CD4-positive, alpha-beta T cell treated with Interleukin-17A for 4 hours (primary cell): ENCODE measurements around the gene PARS2.

ENCODE experiments used
- DNase-seq: peaks from one replicate; pipeline ENCODE4 v3.0.0-alpha.2; 2020; ENCODE audit warnings: mixed read lengths

PARS2 gene

DNA sequence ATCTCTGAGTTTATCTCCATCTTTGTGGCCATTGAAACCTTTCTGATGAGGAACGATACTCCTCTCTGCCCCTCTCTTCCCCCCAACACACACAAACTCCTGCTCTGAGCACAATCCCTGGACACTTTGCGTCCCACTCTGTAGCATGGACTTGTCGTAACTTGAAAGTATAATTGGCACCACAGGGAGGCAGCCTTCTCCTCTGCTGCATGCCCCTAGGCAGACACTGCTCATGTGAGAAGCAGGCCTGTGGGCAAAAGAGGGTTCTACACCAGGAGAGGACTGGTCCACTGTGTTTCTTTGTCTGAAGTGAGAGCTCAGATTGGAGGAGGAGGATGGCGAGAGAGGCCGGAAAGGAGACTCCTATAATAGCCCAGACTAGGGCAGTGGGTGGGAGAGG, 3.8 kb upstream of the PARS2 start:
- no peak for DNase-seq

DNA sequence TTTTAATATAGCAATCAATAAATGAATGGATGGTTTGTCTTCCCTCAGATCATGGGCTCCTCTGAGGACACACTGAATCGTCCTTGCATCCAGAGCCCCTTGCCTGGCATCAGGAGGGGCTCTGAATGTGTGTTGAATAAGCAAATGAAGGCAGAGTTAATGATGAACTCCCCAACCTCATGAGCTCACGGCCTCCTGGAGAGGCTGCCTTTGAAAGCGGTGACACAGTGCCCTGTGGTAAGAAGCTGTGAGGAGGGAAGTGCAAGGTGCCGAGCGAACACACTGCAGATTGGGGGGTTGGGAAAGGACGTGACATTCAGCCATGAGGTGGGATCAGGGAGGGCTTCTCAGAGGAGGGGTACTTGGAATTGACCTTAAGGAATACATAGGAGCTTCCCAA, 3.2 kb upstream of the PARS2 start:
- no peak for DNase-seq

- no peak for DNase-seq
Observed at GRCh38 chr1:54766726-54767125, 2.4 kb upstream of the PARS2 start.

DNA sequence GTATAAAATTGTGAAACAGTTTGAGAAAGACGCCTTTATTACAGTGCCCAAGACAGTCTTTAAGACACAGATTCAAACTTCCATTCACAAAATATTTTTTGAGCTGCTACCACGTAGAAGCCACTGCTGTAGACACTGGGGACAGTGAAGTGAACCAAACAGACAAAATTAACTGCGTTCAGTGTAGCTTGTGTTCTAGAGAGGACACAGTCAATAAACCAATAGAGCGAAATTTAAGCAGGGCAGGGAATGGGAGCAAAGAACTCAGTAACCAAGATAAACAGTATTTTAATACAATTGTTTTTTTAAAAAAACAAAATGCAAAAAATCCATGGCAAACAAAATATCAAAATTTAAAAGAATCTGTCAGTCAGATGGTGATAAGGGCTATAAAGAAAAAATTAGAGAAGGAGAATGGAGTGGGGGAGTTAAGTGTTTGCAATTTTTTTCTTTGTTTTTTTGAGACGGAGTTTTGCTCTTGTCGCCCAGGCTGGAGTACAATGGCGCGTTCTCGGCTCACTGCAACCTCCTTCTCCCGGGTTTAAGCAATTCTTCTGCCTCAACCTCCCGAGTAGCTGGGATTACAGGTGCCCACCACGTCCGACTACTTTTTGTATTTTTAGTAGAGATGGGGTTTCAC, 719 bp upstream of the PARS2 start:
- no peak for DNase-seq

- peak; percentile 17 for DNase-seq
Observed at GRCh38 chr1:54763816-54764132, 549 bp downstream of the PARS2 start.

DNA sequence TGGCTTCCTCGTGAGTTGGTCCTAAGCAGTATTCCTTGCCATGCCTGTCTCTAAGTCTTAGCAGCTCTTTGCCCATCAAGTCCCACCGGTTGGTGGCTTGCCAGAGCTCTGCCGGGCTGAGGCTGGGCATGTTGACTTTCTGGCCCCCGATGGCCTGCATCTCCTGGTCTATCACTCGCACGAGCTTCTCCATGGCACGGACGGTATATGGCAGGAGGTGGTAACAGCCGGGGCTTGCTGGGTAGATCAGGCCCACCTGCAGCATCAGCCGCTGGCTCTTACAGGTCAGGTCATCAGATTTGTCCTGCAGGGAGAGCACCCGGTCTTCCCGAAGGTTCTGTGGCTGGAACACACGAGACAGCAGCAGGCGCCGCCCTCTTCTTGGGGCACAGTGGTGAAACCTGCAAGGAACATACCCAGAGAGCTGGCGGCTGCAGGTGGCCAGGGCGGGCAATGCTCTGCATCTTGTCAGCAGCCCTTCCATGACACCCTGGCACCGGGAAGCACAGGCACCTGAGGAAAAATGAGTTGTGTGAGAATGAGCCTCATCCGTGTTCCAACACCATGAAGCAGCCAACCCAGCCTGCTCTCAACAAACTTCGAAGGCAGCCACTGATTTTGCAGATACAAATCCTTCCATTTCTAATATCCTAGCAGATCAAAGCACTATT, 5.5 kb downstream of the PARS2 start:
- no peak for DNase-seq

GRCh38 chr1:54757833-54758232, 6.5 kb downstream of the PARS2 start:
- no peak for DNase-seq

- DNase-seq: no peak
Observed at GRCh38 chr1:54754486-54755285, 9.6 kb downstream of the PARS2 start.

DNA sequence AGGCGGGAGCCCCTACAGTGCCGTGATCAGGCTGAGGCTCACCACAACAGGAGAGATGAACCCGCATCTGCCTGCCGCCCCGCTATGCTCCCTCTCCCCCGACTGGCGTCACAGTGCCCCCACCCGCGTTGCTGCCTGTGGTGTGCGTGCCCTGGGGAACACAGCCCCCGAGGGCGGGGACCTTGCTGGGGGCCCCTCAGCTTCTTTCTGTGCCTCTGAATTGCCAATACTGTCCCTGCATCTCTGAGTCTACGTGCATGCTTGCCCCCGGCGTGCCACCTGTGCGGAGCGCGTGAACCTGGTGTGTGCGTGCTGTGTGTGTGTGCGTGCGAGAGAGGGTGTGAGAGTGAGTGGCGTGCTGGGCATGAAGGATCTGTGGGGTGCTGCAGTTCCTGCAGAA, 10.3 kb downstream of the PARS2 start:
- DNase-seq: no peak

GRCh38 chr1:54751426-54751825, 12.9 kb downstream of the PARS2 start:
- no peak for DNase-seq

DNA sequence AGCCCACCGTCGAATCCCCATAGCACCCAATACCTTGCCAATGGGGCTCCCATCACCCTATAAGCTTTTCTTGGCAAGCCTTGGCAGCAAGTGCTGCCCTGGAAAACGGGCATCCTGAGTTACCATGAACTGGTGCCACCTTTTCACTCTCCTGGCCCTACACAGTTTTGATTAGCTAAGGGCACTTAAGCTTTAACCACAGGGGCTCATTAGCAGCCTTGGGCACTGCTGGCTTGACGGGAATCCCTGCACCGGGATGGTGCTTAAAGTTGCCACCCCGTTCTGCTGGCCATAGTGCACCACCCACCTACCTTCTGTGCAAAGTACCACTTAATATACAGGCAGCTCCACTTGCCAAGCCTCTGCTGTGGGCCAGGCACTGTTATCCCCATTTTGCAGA, 13.7 kb downstream of the PARS2 start:
- DNase-seq: no peak

- DNase-seq: no peak
Observed at GRCh38 chr1:54748094-54748835, 16.1 kb downstream of the PARS2 start.

GRCh38 chr1:54745864-54746263, 18.5 kb downstream of the PARS2 start:
- DNase-seq: no peak

DNA sequence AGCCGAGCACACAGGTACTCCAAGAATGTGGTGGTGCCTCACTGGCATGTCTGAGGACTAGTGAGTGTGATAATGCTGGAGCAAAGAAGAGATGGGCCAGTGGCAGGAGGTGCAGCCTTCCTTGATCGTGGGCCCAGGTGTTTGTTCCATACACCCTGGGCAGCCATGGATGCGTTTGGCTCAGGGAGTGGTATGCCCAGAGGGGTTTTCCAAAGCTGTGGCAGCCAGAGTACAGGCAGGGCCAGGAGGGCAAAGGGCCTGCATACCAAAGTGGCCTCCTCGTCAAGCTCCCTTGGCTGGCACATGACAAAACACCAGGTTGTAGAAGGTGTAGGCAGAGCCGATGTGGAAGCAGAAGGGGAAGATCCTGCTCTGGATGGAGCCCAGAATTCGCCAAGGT, 19.0 kb downstream of the PARS2 start:
- DNase-seq: no peak

- DNase-seq: no peak
Observed at GRCh38 chr1:54744696-54745095, 19.6 kb downstream of the PARS2 start.

DNA sequence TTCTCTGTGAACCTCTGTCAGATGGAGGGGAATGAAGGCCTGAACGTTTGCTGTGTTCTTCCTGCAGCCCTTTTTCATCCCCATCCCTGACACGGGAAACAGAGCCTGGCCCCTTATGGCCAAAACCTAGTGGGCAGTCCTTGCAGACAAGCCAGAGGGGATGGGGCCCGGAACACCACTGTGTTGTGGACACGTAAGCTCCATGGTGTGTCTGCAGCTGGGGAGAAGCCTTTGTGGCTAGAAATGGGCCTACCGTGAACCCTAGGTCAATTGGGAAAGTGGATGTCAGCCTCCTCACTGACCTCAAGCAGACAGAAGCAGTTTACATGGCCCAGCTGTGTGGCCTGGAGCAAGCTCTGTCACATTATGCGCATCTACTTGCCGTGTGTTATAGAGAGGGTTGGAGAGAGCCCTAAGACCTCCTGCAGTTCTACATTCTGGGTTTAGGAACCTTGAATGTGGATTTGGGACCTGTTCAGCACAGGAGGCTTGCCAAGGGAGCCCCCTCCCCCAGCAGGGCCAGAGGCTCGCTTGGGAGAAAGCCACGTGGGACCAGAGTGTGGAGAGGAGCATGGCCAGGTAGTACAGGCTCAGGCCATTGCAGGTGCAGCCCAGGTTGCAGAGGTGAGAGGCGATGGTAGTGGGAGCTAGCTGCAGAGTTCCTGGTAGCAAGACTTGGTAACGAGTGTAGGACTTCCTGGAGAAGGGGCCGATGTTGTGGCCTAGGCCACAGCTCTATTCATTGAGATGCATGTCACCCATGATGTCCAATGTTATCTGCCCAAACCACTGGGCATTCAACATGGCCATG, 20.7 kb downstream of the PARS2 start:
- no peak for DNase-seq

DNA sequence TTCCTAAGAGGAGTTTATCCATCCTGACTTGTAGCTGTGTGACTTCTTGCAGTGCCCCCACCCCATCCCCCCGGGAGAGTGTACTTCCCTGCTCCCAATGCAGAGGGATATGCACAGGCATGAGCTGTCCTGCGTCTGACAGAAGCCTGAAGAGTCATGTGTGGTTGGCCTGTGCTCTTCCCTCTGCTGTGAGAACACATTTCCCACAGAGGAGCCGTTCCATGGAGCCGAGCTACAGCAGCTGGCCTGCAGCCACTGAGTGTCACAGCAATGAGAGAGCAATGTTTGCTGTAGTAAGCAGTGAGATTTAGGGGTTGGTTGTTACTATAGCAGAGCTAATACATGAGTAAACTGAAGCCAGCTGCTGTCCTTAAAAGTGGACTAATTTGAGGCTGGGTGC, 22.0 kb downstream of the PARS2 start:
- DNase-seq: no peak

DNA sequence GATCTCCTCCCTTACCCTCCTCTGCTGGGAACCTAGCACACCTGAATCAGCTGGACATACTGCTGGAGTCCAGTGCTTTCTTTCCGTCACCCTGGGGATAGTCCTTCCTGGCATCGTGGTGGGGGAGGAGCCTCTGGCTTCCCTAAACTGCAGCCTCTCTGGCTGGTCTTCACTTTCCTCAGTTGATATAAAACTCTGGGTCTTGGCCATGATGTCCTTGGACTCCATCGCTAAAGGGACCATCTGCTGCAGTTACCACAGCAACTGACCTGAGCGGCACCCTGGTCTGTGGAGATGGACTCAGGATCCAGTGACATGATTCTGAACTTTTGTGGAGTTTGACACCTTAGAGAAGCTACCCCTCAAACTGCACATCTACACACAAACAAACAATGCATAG, 22.8 kb downstream of the PARS2 start:
- DNase-seq: no peak

- no peak for DNase-seq
Observed at GRCh38 chr1:54738244-54738643, 26.1 kb downstream of the PARS2 start.

DNA sequence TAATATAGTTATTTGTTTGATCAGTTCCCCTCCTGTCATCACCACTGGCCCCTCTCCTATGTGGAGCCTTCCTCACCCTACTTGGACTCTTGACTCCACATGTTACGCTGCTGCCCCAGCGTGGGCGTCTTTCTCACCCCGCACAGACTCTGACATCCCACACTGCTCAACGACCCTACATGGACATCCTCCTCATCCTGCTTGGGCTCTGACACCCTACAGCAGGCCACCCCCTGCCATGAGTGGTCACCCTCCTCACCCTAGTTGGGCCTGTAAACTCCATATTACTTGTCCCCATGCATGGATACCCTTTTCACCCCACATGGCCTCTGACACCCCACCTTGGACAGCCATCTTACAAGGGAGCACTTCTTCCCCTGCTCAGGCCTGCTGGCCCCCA, 27.6 kb downstream of the PARS2 start:
- DNase-seq: no peak

DNA sequence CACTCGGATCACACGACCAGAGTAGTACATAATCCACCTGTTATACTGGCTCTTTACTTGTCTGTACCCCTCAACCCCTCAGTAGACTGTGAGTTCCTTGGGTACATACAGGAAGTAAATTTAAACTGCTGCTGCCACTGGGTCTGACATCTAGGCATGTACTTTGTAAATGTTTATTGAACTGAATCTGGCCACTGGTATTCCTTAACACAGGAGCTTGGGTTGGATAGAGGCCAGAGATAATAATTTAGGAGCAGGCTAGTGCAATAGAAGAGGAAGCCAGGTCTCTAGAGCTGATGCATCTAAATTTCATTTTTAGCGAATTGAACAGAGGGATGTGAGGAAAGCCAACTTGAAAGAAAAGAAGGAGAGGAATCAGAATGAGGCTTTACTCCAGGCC, 36.3 kb downstream of the PARS2 start:
- no peak for DNase-seq

DNA sequence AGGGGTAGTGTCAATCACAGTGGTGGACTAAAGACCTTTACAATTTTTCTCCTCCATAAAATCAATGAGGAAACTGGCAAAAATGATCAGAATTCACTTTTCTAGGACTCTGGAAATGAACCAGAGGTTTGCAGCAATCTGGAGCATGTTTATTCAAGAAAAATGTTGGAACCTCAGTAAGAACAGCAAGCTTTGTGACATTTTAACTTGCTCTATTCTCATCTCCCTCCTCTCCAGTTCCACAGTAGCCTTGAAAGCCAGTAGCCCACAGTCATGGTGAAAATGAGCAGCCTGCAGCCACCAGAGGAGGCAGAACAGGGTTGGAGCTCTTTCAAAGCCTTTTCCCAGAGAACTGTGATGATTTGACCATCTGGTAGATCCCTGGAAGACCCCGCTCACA, 39.6 kb downstream of the PARS2 start:
- DNase-seq: no peak

DNA sequence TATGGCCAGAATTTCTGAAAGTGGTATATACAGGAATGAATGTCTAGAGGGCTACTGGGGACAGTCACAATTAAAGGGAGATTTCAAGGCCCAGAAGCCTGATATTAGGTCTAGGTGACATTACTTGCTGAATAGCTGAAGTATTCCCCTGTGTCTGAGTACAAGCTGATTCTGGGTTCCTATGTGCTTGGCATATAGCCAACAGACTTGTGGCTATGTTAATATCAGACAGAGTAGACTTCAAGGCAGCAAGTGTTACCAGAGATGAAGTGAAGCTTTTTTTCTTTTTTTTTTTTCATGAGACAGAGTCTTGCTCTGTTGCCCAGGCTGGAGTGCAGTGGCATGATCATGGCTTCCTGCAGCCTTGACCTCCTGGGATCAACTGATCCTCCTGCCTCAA, 40.3 kb downstream of the PARS2 start:
- DNase-seq: no peak
